B cell (primary cell): ENCODE data around the gene PDLIM1.

Experiments
- CTCF ChIP-seq: fragments of 200-600 bp; IDR thresholded peaks from one replicate; pipeline ENCODE4 v1.8.0; 2022; ENCODE audit warnings: antibody characterized with exemption, mild to moderate bottlenecking
- EZH2 ChIP-seq: IDR thresholded peaks from 2 replicates; pipeline ENCODE4 v1.6.1; 2012; ENCODE audit warnings: borderline replicate concordance, low read depth, mild to moderate bottlenecking, moderate library complexity, low read length; ENCODE audit not compliant: insufficient read depth, poor library complexity, severe bottlenecking

GRCh38 chr10:95336702-95337101 is 45.9 kb upstream of the PDLIM1 start:
- no peak for TF ChIP-seq CTCF
- TF ChIP-seq EZH2 = no peak
